Activated T-cell treated with anti-CD3 and anti-CD28 coated beads, Interleukin-2, amount 50 U/mL, for 1 hour (primary cell): ENCODE measurements around the gene S100Z.
"Not testable (repeated sequence)": the region's sequence is repeated elsewhere in the genome, so short reads cannot be mapped to it uniquely, and the experiment has no call there.

Experiments
- DNase-seq: peaks from one replicate; pipeline ENCODE4 v3.0.0-alpha.2; 2020

Gene S100Z

GRCh38 chr5:76849419-76850291 lies at the start of gene S100Z:
Gene S100Z (plus strand): TSS chr5:76850014. CDS start chr5:76875360, 25,346 bp downstream.
- peak; percentile 22 for DNase-seq

- no peak for DNase-seq
Observed at GRCh38 chr5:76800579-76800978, 49.2 kb upstream of the S100Z start.

- no peak for DNase-seq
Observed at GRCh38 chr5:76801159-76801802, 48.5 kb upstream of the S100Z start.

GRCh38 chr5:76801803-76802195 lies 48.0 kb upstream of the S100Z start:
- no peak for DNase-seq

GRCh38 chr5:76804266-76804665 lies 45.5 kb upstream of the S100Z start:
- DNase-seq: no peak

GRCh38 chr5:76805821-76806505 lies 43.9 kb upstream of the S100Z start:
- DNase-seq: no peak

- DNase-seq: no peak
Observed at GRCh38 chr5:76807296-76807695, 42.5 kb upstream of the S100Z start.

GRCh38 chr5:76808141-76808691 lies 41.6 kb upstream of the S100Z start:
- DNase-seq: no peak

GRCh38 chr5:76809141-76809540 lies 40.7 kb upstream of the S100Z start:
- no peak for DNase-seq

GRCh38 chr5:76810236-76810635 lies 39.6 kb upstream of the S100Z start:
- DNase-seq: no peak

- no peak for DNase-seq
Observed at GRCh38 chr5:76811214-76811613, 38.6 kb upstream of the S100Z start.

- not testable (repeated sequence) for DNase-seq
Observed at GRCh38 chr5:76812209-76812608, 37.6 kb upstream of the S100Z start.

- DNase-seq: no peak
Observed at GRCh38 chr5:76813982-76814562, 35.7 kb upstream of the S100Z start.

GRCh38 chr5:76816110-76816831 lies 33.5 kb upstream of the S100Z start:
- no peak for DNase-seq

GRCh38 chr5:76818844-76819831 lies 30.7 kb upstream of the S100Z start, which contains the start of gene F2RL1:
Gene F2RL1 (plus strand): TSS chr5:76819030. CDS start chr5:76819183, 153 bp downstream.
- peak; percentile 69 for DNase-seq

- no peak for DNase-seq
Observed at GRCh38 chr5:76819851-76820525, 29.8 kb upstream of the S100Z start.

- DNase-seq: no peak
Observed at GRCh38 chr5:76820526-76820890, 29.3 kb upstream of the S100Z start.

GRCh38 chr5:76821136-76821535 lies 28.7 kb upstream of the S100Z start:
- no peak for DNase-seq

- not testable (repeated sequence) for DNase-seq
Observed at GRCh38 chr5:76822105-76822731, 27.6 kb upstream of the S100Z start.

GRCh38 chr5:76826416-76826815 lies 23.4 kb upstream of the S100Z start:
- not testable (repeated sequence) for DNase-seq
